ENCODE data around the gene ERLEC1.

The ERLEC1 gene

GRCh38 chr2:53867773-53868172 lies 80.9 kb downstream of the ERLEC1 start:
- no peak for FAIRE-seq

More at GRCh38 chr2:53867773-53868172, 80.9 kb downstream of the ERLEC1 start:
- DNase-seq (ENCODE audit: extremely low spot score, insufficient read length, low read depth), result no peak
